Cortex of kidney (tissue), 1 donor: ENCODE results near the gene ZCWPW2.

Experiments used
- DNase-seq: peaks from one replicate; lab custom pipeline; 2025; lab: John Stamatoyannopoulos, UW

ZCWPW2 gene

DNA sequence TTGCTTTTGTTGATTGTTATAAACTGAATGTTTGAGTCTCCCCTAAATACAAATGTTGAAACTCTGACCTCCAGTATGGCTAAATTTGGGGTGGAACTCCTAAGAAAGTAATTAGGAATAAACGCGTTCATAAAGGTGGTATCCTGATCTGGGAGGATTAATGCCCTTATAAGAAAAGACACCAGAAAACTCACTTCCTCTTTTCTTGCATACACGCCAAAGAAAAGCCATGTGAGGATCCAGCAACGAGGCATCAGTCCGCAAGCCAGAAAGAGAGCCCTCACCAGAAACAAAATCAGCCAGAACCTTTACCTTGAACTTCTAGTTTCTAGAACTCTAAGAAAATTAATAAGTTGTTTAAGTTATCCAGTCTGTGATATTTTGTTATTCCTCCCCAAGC is 37.5 kb downstream of the ZCWPW2 start:
- no peak for DNase-seq

DNA sequence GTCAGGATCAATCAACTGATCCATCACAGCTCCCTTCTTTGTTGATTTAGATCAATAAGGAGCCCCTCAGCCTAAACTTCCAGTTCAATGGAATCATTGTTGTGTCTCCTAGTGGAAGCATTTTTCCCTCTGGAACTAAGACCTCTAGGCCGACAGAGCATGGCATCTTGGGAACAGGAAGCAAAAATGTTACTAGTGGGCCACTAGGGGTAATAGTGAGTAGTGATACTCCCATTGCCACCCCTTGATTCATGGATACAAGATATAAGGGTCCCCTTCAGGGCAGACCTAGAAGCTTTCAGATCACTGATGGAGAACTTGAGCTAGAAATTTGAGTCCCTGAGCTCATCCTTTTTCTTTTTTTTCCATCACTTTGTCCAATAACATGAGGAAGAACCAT is 40.5 kb downstream of the ZCWPW2 start:
- no peak for DNase-seq

DNA sequence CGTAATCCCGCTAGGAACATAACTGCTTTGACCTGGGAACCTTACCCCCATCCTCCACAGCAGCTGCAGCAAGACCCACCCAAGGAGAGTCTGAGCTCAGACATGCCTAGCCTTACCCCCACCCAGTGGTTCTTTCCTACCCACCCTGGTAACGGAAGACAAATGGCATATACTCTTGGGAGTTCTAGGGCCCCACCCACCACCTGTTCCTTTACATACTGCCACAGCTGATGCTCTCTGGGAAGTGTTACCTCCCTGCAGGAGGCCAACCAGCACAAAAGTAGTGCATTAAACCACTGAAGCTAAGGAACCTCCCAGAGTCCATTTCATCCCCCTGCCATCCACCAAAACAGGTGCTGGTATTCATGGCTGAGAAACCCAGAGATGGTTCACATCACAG is 50.7 kb downstream of the ZCWPW2 start:
- DNase-seq = no peak

DNA sequence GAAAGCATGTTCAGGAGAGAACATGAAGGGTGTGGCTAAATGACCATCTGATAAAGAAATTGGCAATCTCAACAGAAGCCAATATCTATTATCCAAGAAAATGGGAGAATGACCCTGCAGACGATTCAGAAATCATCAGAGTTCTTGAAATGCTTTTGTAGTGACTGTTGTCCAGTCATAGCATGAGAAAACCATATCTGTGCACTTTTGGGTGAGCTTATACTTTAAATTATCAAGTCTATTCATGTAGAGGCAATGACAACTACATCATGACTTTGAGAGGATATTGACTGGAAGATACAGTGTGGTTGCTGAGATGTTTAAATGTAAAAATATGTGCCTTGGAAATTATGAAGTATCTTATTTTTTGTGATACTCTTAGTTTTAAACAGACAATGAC is 57.7 kb downstream of the ZCWPW2 start:
- DNase-seq = no peak

DNA sequence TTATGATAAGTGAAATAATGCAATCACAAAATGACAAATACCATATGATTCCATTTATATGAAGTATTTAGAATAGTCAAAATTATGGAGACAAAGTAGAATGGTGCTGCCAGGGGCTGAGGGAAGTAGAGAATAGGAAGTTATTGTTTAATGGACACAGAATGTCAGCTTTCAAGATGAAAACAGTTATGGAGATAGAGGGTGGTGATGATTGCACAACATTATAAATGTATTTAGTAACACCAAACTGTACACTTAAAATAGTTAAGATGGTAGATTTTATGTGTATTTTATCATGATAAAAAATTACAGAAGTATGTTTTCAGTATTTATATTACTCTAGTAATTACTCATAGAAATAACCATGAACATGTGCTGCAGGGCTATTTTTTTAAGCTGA is 100.9 kb downstream of the ZCWPW2 start:
- no peak for DNase-seq

DNA sequence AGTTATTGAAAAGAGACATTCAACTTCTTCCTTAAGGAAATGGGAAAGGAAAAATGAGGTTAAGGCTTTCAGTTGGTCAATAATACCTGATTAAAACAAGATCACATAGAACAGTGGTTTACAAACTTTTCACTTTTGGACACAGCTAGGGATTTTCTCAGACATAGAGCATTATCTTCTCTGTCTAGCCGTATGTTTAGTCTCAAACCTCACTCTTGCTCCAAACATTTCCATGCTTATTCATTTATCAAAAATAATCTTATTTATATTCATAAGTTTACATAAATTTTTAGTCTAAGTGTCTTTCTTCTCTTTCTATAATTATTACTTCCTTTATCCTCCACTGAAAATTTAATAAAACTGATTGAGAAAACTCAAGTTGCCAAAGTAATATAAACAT is 114.3 kb downstream of the ZCWPW2 start:
- DNase-seq = no peak

DNA sequence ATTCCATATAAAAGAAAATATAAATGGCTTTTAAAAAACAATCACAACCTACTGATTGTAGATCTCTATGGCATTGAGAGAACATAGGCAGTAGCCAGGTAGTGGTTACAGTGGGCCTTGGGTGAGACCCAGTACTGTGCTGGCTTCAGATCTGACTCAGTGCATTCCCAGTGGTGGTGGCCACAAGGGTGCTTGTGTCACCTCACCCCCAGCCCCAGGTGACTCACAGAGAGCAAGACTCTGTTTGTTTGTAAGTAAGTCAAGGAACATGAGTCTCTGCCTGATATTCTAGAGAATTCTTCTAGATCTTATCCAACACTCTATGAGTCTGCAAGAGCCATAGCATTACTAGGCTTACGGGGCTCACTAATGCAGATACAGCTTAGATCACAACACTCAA is 118.9 kb downstream of the ZCWPW2 start:
- DNase-seq = no peak

DNA sequence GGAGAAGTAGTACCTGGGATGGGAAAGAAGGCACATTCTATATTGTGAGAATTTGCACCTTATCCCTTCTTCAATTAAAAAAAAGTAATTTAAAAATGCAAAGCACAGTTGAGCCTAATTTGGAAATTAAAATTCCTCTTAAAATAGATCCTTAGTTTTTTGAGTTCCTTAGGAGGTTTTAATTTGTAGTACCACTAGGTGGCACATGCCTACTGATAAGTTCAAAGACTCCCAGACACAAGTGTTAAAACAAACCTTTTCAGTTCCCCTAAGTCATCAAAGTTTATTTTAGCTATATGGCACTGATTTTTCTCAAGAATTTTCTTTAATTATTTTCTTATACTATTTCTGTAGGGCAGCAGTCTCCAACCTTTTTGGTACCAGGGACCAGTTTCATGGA is 127.7 kb downstream of the ZCWPW2 start:
- DNase-seq = no peak

DNA sequence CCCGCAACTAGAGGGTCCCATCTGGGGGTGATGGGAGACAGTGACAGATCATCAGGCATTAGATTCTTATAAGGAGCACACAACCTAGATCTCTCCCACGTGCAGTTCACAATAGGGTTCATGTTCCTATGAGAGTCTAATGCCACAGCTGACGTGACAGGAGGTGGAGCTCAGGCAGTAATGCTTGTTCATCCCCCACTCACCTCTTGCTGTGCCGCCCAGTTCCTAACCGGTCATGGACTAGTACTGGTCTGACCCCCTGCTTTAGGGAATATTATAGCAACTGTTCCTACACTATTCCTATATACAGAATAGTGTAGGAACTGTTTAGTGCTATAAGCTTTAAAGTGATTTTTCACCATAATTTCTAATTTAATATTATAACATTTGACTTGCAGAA is 128.2 kb downstream of the ZCWPW2 start:
- DNase-seq = no peak

DNA sequence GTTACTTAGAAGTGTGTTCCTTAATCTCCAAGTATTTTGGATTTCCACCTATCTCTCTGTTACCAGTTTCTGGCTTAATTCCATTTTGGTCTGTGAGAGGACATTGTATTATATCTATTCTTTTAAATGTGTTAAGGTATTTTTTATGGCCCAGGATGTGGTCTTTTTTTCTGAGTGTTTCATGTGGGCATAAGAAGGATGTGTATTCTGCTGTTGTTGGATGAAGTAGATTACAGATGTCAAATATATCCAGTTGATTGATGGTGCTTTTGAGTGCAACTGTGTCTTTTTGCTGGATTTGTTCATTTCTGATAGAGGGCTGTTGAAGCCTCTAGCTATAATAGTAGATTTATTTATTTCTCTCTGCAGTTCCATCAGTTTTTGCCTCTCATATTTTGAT is 136.6 kb downstream of the ZCWPW2 start:
- DNase-seq = no peak

DNA sequence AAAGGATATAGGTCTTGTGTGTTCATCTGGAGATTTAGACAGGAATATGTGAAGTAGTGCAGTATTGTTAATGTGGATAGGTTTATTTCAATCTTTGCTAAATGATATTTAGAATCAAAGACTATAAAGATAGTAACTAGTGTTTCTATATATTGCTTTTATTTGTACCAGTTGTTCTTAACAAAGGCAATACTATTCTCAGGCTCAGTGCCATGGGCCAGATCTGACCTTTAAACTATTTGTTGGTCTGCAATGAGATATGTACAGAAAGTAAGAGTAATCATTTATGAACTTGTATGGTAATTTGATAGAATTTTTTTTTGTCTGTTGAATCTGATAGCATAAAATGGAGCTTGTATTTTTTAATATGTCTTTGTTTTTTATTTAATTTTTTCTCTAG is 146.8 kb downstream of the ZCWPW2 start:
- no peak for DNase-seq

DNA sequence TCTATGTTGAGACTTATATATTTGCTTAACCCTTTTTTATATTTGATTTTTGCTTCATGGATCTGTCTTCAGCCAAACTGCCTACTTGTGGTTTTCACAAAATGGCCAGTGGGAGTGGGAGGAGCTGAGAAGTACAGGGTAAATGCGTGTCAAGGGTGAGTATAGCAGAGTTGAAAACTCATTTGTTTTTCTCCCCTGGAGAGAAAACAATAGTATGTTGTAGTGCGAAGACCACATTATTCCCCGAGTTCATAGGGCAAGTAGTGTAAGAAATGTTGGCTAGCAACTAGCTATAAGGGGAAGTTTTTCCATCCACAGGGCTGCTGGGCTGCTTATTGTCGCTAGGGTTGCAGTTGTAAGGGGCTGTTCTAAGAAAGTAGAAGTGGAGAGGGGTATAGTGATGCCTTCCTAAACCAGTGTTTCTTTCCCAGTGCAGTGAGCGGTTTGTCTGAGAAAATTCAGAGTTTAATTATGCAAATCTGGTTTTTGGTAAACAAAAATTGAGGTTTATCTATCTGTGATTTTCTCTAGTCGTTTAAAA is 153.9 kb downstream of the ZCWPW2 start:
- DNase-seq = no peak

DNA sequence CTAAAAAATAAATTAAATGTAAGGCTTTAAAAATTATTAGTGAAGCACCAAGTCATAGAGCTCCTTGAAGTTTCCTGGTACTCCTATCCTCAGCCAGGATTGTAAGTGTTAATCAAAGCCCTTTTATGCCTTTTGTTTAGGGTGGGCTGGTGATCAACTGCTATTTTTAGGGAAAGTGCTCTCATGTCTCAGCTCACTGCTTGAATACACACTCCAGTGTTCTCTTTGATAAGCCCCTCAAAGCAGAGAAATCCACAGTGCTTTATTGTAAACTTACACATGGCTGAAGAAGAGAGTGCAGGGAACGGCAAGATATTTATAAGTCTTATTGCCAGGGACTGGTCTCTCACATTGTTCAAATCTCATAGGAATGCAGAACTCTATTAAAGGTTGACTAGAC is 156.5 kb downstream of the ZCWPW2 start:
- DNase-seq = no peak

DNA sequence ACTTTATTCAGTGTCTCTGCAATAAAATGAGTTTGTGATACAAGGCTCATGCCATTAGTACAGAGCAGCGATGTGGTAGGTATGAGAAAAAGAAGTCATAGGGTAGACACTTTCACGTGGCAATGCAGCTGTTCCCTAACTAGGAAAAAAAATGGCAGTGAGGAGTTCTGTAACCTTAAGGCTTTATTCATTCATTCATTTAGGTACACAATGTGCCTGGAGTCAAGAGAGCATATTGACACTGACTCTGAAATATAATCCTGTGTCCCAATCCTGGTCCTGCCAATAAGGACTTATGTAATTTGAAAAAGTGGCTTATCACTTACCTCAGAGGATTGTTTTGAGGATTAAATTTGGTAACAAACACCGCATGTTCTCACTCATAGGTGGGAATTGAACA is 173.1 kb downstream of the ZCWPW2 start:
- no peak for DNase-seq

DNA sequence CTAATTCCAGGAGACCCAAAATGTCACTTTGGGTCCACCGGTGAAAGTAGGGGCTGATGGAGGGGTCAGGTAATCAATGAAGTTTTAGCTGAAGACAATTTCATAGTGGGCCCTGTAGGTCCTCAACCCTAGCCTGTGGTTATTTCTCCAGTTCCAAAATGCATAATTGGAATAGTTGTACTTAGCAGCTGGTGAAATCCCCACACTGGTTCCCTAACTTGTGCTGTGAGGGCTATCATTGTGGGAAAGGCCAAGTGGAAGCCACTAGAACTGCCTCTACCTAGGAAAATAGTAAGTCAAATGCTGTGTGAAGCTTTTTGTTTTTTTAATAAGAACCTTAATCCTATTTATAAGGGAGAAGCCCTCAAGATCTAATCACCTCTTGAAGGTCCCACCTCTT is 193.8 kb downstream of the ZCWPW2 start:
- DNase-seq = no peak

DNA sequence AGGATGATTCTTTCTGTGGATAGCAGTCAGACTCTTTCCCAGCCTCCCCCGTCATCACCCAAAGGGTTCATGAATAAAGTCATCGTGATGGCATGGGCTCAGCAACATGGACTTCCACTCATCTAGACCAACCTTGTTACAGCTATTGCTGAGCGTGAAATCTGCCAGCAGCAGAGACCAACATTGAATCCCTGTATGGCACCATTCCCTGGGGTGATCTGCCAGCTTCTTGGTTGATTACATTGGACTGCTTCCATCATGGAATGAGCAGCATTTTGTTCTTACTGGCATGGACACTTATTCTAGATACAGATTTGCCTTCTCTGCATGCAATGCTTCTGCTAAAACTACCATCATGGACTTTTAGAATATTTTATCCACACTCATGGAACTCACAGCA is 195.7 kb downstream of the ZCWPW2 start:
- DNase-seq = no peak

DNA sequence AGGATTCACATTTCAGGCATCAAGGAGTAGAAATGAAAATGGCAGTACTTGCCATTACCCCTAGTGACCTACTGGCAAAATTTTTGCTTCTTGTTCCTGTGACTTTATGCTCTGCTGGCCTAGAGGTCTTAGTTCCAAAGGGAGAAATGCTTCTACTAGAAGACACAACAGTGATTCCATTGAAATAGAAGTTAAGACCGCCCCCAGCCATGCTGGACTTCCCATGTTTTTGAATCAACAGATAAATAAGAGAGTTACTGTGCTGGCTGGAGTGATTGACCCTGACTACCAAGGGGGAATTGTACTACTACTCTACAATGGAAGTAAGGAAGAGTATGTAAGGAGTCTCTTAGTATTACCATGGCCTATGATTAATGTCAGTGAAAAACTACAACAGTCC is 196.3 kb downstream of the ZCWPW2 start:
- no peak for DNase-seq

DNA sequence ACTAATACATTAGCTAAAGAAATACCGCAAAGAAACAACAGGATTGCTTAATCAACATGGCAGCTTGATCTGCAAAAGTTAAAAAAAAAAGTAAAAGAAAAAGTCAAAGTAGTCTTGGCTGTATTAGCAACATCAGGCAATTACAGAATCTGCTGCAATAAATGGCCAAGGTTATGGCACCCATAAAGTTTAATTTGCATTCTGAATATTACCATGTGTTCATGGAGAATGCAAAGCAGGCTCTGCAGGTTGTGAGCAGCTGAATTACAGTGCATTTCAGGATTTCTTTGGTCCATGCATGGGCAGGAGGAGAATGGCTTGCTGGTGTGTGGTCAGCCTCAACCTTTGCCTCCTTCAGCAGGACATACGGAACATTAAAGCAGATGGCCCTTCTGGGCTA is 199.2 kb downstream of the ZCWPW2 start:
- DNase-seq = no peak

DNA sequence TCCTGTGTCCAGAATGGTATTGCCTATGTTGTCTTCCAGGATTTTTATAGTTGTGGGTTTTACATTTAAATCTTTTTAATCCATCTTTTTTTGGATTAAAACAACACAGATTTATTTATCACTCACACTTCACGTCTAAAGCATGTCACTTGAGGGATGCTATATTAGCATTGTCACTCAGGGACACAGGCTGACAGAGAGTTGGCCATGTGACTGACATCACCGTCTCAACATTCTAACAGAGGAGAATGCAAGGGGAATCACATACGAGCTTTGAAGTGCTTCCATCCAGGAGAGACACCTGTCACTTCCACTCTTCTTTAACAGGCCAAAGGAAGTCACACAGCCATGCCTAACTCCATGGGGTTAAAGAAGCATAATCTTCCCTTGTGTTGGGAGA is 204.7 kb downstream of the ZCWPW2 start:
- no peak for DNase-seq

DNA sequence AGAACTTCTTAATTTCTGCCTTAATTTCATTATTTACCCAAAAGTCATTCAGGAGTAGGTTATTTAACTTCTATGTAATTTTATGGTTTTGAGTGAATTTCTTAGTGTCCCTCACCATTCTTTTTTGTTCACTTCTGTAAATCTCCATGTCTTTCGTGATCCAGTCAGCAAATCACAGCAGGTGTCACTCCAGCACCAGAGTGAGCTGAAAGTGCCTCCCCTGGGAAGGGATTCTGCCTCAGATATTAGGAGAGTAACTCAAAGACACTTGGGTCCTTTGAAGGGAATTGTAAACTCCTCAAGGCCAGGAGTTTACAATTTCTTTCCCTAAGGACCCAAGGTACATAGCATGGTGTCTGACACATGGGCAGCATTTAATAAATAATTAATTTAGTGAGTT is 207.7 kb downstream of the ZCWPW2 start:
- DNase-seq = no peak

DNA sequence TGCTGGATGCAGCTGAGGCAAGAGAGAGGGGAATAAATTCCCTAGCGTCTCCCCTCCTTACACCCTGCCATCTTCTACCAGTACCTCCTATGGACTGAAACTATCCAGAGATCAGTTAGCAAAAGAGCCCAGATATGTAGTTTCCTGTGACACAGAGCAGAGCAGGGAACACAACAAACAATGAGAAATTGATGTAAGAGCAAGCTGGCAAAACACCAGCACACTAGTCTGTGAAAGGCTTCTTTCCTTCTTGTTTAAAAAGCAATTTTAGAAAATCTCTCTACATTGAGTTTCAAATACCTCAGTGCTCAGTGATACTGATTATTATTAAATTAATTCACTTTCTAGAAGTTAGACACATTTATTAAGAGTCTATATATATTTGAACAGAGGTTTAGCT is 215.7 kb downstream of the ZCWPW2 start:
- DNase-seq = no peak

DNA sequence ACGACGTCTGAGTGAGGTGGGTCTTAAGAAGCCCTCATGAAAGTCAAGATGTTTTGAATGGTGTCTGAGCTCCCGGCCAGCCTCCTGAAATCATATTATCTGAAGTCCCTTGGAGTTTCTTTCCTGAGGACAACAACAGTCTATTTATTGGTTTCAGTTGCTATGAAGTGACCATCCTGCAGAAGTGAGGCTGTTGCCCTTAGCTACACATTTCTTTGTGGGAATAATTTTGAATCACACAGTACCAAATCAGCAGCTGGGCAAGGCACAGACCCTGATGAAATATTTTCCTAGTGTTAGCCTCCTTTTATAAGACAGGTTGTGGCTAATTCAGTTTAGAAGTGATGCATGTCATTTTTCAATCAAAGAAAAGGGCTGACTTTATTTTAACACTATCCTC is 220.8 kb downstream of the ZCWPW2 start:
- DNase-seq = no peak

DNA sequence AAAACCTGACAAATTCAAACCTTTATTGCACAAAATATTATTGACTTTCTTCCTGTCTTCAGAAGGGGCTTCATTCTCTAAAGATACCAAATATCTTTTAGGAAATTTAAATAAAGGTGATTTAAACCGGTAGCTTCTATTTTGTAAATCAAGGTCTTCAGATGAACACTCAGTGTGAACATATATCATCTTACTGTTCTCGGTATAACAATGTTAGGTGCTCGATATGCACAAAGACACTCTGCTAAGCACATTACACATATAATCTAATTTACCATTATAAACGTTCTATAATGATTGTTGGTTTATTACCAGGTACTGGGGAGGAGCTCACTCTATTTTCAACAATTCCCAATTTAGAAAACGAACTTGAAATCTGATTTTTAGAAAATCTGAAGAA is 225.5 kb downstream of the ZCWPW2 start:
- DNase-seq = no peak

DNA sequence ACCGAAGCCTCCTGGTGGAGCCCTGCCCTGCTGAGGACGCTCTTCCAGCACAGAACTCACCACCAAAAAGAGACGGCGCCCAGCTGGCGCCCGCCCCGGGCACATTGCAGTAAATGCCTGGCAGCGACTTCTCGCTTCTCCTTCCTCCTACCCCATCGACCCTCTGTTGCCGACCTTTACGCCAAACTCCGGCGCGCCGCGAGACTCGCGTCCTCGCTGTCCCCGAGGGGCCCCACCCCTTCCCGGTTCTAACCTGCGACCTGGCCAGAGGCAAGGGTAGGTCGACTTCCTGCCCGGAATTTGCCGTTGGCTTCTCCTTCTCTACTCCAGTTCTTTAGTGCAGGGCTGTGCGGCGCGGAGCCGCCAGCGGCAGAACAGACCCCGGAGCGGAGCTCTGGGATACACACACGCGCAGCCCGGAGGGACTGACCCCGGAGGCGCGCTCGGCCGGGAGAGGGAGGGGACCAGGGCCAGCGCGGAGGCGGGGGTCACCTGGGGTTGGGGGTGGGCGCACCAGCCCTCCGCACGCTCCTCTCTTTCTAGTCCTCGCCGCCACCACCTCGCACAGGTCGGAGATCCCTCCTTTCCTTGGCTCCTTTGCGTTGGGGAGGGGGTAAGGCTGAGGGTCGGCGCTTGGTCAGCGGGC is 226.7 kb downstream of the ZCWPW2 start:
- no peak for DNase-seq
